ENCODE results near the gene MIPEP.
"Not testable (repeated sequence)": the region's sequence is repeated elsewhere in the genome, so short reads cannot be mapped to it uniquely, and the experiment has no call there.

MIPEP gene

DNA sequence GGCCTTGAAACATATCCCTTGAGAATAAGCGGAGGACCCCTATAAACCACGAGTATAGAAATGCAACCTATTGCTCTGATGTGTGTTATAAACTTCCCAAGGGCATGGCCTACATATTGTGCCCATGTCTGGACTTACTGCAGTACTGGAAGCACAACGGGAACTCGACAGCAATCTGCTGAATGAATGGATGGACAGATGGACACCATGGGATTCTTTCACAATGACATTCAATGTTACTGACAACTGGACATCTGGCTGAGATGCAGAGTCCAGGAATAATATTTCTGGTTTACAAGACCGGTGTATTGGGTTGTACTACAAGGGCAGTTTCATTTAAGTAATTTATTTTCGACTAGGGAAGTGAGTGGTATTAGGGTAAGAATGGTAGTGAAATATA is 123.7 kb downstream of the MIPEP start:
- TF ChIP-seq, protein P1, sequence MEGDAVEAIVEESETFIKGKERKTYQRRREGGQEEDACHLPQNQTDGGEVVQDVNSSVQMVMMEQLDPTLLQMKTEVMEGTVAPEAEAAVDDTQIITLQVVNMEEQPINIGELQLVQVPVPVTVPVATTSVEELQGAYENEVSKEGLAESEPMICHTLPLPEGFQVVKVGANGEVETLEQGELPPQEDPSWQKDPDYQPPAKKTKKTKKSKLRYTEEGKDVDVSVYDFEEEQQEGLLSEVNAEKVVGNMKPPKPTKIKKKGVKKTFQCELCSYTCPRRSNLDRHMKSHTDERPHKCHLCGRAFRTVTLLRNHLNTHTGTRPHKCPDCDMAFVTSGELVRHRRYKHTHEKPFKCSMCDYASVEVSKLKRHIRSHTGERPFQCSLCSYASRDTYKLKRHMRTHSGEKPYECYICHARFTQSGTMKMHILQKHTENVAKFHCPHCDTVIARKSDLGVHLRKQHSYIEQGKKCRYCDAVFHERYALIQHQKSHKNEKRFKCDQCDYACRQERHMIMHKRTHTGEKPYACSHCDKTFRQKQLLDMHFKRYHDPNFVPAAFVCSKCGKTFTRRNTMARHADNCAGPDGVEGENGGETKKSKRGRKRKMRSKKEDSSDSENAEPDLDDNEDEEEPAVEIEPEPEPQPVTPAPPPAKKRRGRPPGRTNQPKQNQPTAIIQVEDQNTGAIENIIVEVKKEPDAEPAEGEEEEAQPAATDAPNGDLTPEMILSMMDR (IDR thresholded peaks at IDR 0.05), result no peak
- H3K9ac ChIP-seq, result no peak overlapping the region
- H3K4me3 ChIP-seq (ENCODE audit: low read depth, low read length), result no peak overlapping the region
- no peak overlapping the region for H3K4me2 ChIP-seq (ENCODE audit: low read length)
- no peak overlapping the region for H2AFZ ChIP-seq
- H3K9me3 ChIP-seq (ENCODE audit: control insufficient read depth, low read length), result no peaks in the 10 kb centered on the region
- H3K4me1 ChIP-seq, result no peaks in the 10 kb centered on the region
- no peaks in the 10 kb centered on the region for H3K27me3 ChIP-seq (ENCODE audit: control insufficient read depth, insufficient read depth, low read length)
- no peaks in the 10 kb centered on the region for H3K36me3 ChIP-seq (ENCODE audit: control insufficient read depth, insufficient read depth, low read length)
- H3K79me2 ChIP-seq, result no peaks in the 10 kb centered on the region
- no peak overlapping the region for H3K27ac ChIP-seq

- Histone ChIP-seq H2AFZ (no peak overlapping the region), H3K36me3 (ENCODE audit: control insufficient read depth, insufficient read depth, low read length) (no peaks in the 10 kb centered on the region), H3K27ac (no peak overlapping the region), H3K4me1 (no peaks in the 10 kb centered on the region), H3K4me2 (ENCODE audit: low read length) (no peak overlapping the region), H3K9me3 (ENCODE audit: control insufficient read depth, low read length) (no peaks in the 10 kb centered on the region), H3K9ac (no peak overlapping the region), H3K4me3 (ENCODE audit: low read depth, low read length) (no peak overlapping the region), H3K79me2 (no peaks in the 10 kb centered on the region), H3K27me3 (ENCODE audit: control insufficient read depth, insufficient read depth, low read length) (no peaks in the 10 kb centered on the region)
- TF ChIP-seq, protein P1 (IDR thresholded peaks at IDR 0.05), result no peak
These were observed 125.9 kb downstream of the MIPEP start for GRCh38 chr13:23763318-23763717.

DNA sequence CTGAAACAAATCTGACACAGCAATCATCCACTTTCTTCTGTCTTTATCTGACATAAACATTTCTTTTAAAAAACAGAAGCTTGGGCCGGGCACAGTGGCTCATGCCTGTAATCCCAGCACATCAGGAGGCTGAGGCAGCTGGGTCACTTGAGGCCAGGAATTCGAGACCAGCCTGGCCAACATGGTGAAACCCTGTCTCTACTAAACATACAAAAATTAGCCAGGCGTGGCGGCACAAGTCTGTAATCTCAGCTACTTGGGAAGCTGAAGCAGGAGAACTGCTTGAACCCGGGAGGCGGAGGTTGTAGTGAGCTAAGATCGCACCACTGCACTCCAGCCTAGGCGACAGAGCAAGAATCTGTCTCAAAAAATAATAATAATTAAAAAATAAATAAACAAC is 127.4 kb downstream of the MIPEP start:
- H2AFZ ChIP-seq; H3K4me1 ChIP-seq; H3K27me3 ChIP-seq (ENCODE audit: control insufficient read depth, insufficient read depth, low read length); H3K4me2 ChIP-seq (ENCODE audit: low read length); H3K9ac ChIP-seq; H3K27ac ChIP-seq; H3K79me2 ChIP-seq; H3K9me3 ChIP-seq (ENCODE audit: control insufficient read depth, low read length); H3K36me3 ChIP-seq (ENCODE audit: control insufficient read depth, insufficient read depth, low read length); H3K4me3 ChIP-seq (ENCODE audit: low read depth, low read length): not testable (repeated sequence)

DNA sequence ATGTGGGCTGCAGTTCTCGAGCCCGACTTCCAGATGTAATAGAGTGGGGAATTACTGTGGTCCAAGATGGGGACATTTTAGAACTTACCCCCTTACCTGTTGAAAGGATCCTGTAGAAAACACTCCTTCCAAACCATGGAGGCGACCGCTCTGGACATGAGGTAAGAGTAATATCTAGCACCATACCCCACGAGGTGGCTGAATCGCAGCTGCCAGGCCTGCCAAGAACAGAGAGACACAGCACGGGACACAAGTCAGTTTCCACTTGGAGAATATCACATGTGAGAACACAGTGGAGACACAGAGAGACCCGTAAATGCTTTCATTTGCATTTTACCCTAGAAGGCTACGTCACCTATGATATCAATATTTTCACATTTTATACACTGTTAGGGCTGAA is 129.2 kb downstream of the MIPEP start:
- no peaks in the 10 kb centered on the region for H3K4me1 ChIP-seq
- no peak overlapping the region for H3K4me2 ChIP-seq (ENCODE audit: low read length)
- no peak overlapping the region for H3K9ac ChIP-seq
- H2AFZ ChIP-seq, result no peak overlapping the region
- H3K27ac ChIP-seq, result no peak overlapping the region
- TF ChIP-seq, protein P1 (IDR thresholded peaks at IDR 0.05), result no peak
- no peaks in the 10 kb centered on the region for H3K27me3 ChIP-seq (ENCODE audit: control insufficient read depth, insufficient read depth, low read length)
- H3K79me2 ChIP-seq, result no peaks in the 10 kb centered on the region
- no peaks in the 10 kb centered on the region for H3K9me3 ChIP-seq (ENCODE audit: control insufficient read depth, low read length)
- no peaks in the 10 kb centered on the region for H3K36me3 ChIP-seq (ENCODE audit: control insufficient read depth, insufficient read depth, low read length)
- no peak overlapping the region for H3K4me3 ChIP-seq (ENCODE audit: low read depth, low read length)

DNA sequence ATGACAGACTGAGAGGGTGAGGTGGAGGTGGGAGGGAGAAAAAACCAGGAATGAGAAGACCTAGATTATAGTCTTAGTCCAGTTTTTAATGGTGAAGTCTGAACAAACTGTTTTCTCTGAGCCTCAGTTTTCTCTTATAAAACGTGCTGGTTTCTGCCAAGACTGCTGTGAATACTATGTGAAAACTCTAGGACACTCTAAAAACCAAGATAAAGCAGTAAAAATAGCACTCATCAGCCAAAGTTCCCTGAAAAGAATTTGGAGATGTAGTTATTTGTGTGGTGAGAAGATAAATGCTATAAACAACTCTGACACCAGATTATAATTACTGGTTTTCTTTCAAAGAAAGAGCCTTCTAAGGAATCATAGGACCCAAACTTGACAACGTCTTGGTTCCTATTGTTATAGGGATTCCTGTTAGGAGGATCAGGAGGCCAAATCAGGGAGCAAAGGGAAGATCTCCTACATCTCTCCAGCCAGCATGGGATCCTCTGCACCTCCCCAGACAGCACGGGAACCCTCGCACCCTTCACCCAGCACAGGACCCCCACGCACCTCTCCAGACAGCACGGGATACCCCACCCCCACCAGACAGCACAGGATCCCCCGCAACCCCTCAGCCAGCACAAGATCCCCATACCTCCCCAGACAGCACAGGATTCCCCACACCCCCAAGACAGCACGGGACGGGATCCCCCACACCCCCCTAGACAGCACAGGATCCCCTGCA is 130.2 kb downstream of the MIPEP start:
- H2AFZ ChIP-seq, result no peak overlapping the region
- H3K9me3 ChIP-seq (ENCODE audit: control insufficient read depth, low read length), result no peaks in the 10 kb centered on the region
- H3K27ac ChIP-seq, result no peak overlapping the region
- no peak overlapping the region for H3K4me3 ChIP-seq (ENCODE audit: low read depth, low read length)
- H3K36me3 ChIP-seq (ENCODE audit: control insufficient read depth, insufficient read depth, low read length), result no peaks in the 10 kb centered on the region
- no peak overlapping the region for H3K9ac ChIP-seq
- TF ChIP-seq, protein P1 (IDR thresholded peaks at IDR 0.05), result no peak
- no peaks in the 10 kb centered on the region for H3K4me1 ChIP-seq
- no peaks in the 10 kb centered on the region for H3K27me3 ChIP-seq (ENCODE audit: control insufficient read depth, insufficient read depth, low read length)
- H3K79me2 ChIP-seq, result no peaks in the 10 kb centered on the region
- H3K4me2 ChIP-seq (ENCODE audit: low read length), result no peak overlapping the region

All from parathyroid adenoma (tissue), 2 donors.